LNCAP (cell line): ENCODE data around the gene STMP1.

Experiments
- TF ChIP-seq, protein P1 (sequence below): fragments of 450-650 bp; IDR thresholded peaks from 2 replicates; pipeline ENCODE4 v1.5.1; 2017; ENCODE audit warnings: mild to moderate bottlenecking

The STMP1 gene

DNA sequence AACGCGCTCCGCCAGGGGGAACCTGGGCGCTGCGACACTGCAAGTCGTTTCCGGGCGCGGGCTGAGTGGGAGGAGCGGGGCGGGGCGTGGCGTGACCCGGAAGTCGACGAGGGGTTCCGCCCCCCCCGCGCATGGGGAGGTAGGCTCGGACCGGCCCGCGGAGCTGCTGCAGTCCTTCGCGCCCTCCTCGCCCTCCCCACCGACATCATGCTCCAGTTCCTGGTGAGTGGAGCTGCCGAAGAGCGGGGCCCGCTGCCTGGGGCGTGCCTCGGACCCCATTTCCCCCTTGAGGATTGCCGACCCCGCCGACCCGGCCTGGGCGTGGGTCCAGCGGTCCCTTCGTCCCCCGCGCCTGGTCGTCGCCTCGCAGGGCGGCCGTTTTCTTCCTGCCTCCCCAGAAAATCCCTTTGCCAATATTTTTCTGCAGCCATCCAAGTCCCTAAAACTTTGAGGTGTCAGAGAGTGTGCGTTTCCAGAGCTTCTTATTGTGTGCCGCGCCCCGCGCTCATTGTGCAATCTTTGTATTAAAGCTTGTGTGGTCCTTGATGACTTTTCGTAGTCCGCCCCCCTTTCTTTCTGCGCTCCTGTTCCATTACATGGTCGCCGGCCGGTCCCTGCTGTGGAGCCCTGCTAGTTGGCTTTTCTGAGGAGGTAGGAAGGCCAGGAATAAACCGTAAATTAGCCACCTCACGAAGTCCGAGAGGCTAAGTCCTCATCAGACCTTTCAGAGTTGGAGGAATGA is at the start of gene STMP1:
Gene STMP1, plus strand, starts transcription at position 142 of the 742 bp plus-strand sequence.
- TF ChIP-seq, protein P1, sequence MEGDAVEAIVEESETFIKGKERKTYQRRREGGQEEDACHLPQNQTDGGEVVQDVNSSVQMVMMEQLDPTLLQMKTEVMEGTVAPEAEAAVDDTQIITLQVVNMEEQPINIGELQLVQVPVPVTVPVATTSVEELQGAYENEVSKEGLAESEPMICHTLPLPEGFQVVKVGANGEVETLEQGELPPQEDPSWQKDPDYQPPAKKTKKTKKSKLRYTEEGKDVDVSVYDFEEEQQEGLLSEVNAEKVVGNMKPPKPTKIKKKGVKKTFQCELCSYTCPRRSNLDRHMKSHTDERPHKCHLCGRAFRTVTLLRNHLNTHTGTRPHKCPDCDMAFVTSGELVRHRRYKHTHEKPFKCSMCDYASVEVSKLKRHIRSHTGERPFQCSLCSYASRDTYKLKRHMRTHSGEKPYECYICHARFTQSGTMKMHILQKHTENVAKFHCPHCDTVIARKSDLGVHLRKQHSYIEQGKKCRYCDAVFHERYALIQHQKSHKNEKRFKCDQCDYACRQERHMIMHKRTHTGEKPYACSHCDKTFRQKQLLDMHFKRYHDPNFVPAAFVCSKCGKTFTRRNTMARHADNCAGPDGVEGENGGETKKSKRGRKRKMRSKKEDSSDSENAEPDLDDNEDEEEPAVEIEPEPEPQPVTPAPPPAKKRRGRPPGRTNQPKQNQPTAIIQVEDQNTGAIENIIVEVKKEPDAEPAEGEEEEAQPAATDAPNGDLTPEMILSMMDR = 0 out of 2 replicates have a peak, but pooled peaks have one; percentile 49

DNA sequence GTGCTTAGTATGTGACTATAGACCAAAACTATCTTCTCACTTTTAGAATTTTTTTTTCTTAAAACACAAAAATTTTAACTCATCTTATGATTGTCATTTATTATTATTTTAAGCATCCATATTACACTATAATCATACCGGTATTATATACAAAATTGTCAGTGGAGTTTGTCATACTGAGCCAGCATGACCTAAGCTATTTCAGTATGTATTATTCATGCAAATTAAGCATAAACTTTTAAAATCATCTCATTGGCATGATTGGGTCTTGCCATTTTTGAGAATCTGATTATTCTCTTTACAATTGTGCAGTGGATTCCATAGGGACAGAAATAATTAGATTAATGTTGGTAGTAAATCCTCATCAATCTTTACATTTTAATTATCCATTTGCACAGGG is 46.2 kb upstream of the STMP1 start:
- TF ChIP-seq, protein P1 = no peak

DNA sequence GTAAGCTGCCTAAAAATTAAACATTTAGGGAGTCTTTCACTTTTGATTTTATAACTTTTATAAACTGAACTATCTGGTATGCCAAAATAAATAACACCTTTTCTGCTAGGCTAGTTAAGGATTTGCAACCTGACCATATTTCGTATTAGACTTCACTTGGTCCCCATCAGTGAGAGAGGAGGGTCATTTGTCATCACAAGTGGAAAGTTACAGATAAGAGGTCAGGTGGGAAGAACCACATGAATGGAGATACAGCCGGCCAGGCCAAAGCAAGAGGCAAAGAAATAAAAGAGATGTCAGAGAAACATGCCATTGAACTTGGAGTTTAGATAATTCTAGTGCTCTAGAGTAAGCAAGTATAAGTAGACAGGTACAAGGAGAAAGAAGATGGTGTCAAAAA is 44.5 kb upstream of the STMP1 start:
- TF ChIP-seq, protein P1 = no peak

DNA sequence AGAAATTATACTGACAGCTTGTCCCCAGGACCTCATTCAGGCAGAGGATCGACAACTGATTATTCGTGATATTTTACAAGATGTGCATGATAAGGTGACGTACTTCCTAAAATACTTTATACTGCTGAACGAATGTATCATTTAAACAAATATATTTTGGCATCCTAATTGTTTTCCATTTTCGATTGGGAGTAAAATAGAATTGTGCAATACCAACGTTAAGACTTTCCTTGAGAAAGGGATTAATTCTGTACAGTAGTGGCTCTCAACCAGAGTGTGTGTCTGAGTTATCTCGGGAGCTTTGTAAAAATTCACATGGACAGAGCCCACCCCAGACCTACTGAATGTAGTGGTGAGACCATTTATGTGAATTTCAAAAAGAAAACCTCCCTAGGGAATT is 43.8 kb upstream of the STMP1 start:
- TF ChIP-seq, protein P1 = no peak

DNA sequence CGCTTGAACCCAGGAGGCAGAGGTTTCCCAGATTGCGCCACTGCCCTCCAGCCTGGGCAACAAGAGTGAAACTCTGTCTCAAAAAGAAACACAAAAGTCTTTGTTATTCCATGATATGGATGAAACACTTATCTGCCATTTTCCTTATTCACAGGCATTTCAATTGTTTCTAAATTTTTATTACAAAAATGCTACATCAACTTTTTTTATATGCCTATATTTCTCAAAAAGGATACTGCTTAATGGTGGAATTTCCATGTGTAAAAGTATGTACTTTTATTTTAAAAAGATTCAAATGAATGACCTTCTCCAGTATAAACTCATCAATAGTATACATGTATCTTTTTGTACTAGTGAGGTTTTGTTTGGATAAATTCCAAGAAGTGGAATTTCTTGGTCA is 41.9 kb upstream of the STMP1 start:
- TF ChIP-seq, protein P1 = no peak

DNA sequence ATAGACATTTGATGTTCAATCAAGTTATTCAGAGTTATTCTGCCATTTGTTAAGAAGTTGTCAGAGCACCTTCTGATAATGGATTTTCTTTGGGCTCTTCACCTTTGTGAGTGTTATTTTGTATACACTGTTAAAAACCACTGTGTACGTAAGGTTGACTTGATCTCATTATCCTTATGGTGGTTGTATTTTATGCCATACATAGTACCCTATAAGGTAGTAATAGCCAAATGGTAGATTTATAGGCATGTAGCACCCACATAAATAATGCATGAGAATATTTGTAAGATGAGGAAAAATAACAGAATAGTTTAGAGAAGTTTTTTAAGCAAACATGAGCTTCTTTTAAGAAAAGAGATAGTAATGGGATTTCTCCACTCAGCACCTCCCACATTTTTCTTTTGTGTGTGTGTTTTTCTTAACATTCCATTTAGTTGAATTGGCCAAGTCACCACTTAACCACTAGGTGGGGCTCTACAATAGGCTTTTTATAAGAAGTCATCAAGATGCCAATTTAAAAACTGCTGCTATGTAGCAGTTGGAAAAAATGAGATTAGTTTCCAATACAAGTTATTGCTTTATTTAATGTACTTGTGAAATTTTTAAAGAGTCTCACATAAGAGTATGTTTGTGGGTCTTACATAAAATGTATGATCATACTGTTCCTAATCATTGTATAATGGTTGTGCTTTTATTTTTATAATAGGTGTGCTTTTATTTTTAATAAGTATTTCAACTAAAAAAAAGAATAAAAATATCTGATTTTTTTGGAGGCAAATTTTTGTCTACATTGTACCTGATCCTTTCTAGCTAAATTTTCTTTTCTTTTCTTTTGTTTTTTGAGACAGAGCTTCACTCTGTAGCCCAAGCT is 41.1 kb upstream of the STMP1 start:
- TF ChIP-seq, protein P1 = peak; percentile 87

DNA sequence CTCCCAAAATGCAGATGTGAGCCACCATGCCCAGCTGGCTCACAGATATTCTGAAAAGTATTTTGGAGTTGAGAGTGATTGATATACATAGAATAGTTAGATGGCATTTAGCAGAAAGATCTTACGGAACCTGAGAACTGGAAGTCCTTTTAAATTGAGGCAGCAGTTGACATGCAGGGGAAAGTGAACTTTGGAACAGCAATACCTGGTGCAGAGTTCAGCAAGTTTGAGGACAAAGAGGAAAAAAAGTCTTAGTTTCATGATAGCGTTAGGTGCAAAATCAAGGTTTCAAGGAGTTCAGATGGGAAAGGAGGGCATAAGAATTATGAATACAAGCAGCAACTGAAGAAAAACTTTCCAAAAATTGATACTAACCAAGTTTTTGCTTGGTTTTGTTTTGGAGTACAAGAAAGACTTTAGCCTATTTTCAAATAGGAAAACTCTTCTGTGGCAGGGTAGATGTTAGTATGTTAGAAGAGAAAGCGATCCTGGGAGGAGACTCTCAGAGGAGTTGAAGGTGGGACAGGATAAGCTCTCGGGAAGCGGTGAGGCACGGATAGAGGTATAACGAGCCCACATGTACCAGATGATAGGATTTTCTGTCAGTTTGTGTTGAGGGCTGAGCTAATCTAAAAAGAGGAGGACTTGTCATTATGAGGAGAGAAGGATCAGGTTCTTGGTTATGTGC is 28.0 kb upstream of the STMP1 start:
- TF ChIP-seq, protein P1 = no peak
